H9 (cell line): ENCODE measurements around the gene EDARADD. TPM values are rescaled to one million over a fixed set of nuclear protein-coding genes. Genes with fewer than 3 reads are reported as not detected.

Source experiments
- DNase-seq: peaks from one replicate; pipeline ENCODE4 v3.0.0-alpha.2; 2017
- H2AFZ ChIP-seq: one replicate; pipeline ENCODE4 v1.6.1; 2013; ENCODE audit warnings: mild to moderate bottlenecking, low read length, control low read depth, moderate library complexity
- H2AK5ac ChIP-seq: 2 replicates; pipeline ENCODE4 v1.6.1; 2013; ENCODE audit warnings: low read length, control low read depth, mixed read lengths; ENCODE audit not compliant: insufficient read length
- H2BK120ac ChIP-seq: one replicate; pipeline ENCODE4 v1.6.1; 2013; ENCODE audit warnings: low read depth, mild to moderate bottlenecking, low read length, control low read depth, inconsistent platforms; ENCODE audit not compliant: poor library complexity, severe bottlenecking
- H2BK12ac ChIP-seq: 2 replicates; pipeline ENCODE4 v1.6.1; 2013; ENCODE audit warnings: low read length, control low read depth, mixed read lengths, low read depth; ENCODE audit not compliant: insufficient read length
- H2BK15ac ChIP-seq: 2 replicates; pipeline ENCODE4 v1.6.1; 2013; ENCODE audit warnings: low read depth, low read length, control low read depth
- H2BK20ac ChIP-seq: one replicate; pipeline ENCODE4 v1.6.1; 2013; ENCODE audit warnings: low read depth, mild to moderate bottlenecking, low read length, control low read depth, inconsistent platforms; ENCODE audit not compliant: poor library complexity, severe bottlenecking
- H2BK5ac ChIP-seq: 2 replicates; pipeline ENCODE4 v1.6.1; 2013; ENCODE audit warnings: low read length, control low read depth, mixed read lengths; ENCODE audit not compliant: insufficient read length
- H3K14ac ChIP-seq: 2 replicates; pipeline ENCODE4 v1.6.1; 2013; ENCODE audit warnings: low read length, control low read depth; ENCODE audit not compliant: insufficient read depth
- H3K18ac ChIP-seq: 2 replicates; pipeline ENCODE4 v1.6.1; 2013; ENCODE audit warnings: low read depth, mild to moderate bottlenecking, mixed read lengths, low read length, control low read depth; ENCODE audit not compliant: insufficient read length
- H3K23ac ChIP-seq: 2 replicates; pipeline ENCODE4 v1.6.1; 2013; ENCODE audit warnings: low read length, control low read depth, mixed read lengths, low read depth; ENCODE audit not compliant: insufficient read length
- H3K23me2 ChIP-seq: 2 replicates; pipeline ENCODE4 v1.6.1; 2013; ENCODE audit warnings: low read depth, mild to moderate bottlenecking, mixed read lengths, low read length, control low read depth; ENCODE audit not compliant: insufficient read length, poor library complexity, severe bottlenecking
- H3K27ac ChIP-seq: 2 replicates; pipeline ENCODE4 v1.5.1; 2013; ENCODE audit warnings: low read length, control low read depth, mixed read lengths, low read depth; ENCODE audit not compliant: insufficient read length
- H3K27me3 ChIP-seq: 2 replicates; pipeline ENCODE4 v1.6.1; 2013; ENCODE audit warnings: low read length, control low read depth, inconsistent platforms; ENCODE audit not compliant: insufficient read depth
- H3K4ac ChIP-seq: 2 replicates; pipeline ENCODE4 v1.6.1; 2013; ENCODE audit warnings: low read depth, mild to moderate bottlenecking, control low read depth, inconsistent platforms, low read length, moderate library complexity
- H3K4me1 ChIP-seq: 2 replicates; pipeline ENCODE4 v1.6.1; 2013; ENCODE audit warnings: low read length, control low read depth, inconsistent platforms; ENCODE audit not compliant: insufficient read depth
- H3K4me2 ChIP-seq: 2 replicates; pipeline ENCODE4 v1.6.1; 2013; ENCODE audit warnings: low read length, control low read depth, mixed read lengths; ENCODE audit not compliant: insufficient read length, insufficient read depth
- H3K56ac ChIP-seq: 2 replicates; pipeline ENCODE4 v1.6.1; 2013; ENCODE audit warnings: low read depth, mild to moderate bottlenecking, mixed read lengths, low read length, control low read depth; ENCODE audit not compliant: insufficient read length
- H3K79me1 ChIP-seq: 2 replicates; pipeline ENCODE4 v1.6.1; 2013; ENCODE audit warnings: low read depth, mild to moderate bottlenecking, moderate library complexity, low read length, control low read depth, inconsistent platforms; ENCODE audit not compliant: insufficient read depth, poor library complexity, severe bottlenecking
- H3K79me2 ChIP-seq: 2 replicates; pipeline ENCODE4 v1.6.1; 2013; ENCODE audit warnings: low read length, control low read depth, inconsistent platforms; ENCODE audit not compliant: insufficient read depth
- H3K9ac ChIP-seq: 2 replicates; pipeline ENCODE4 v1.6.1; 2013; ENCODE audit warnings: low read length, control low read depth, mixed read lengths; ENCODE audit not compliant: insufficient read length; ENCODE audit errors: extremely low read depth
- H3K9me3 ChIP-seq: one replicate; pipeline ENCODE4 v1.6.1; 2013; ENCODE audit warnings: low read depth, low read length, inconsistent platforms; ENCODE audit not compliant: control insufficient read depth
- H3T11ph ChIP-seq: one replicate; pipeline ENCODE4 v1.6.1; 2013; ENCODE audit warnings: mild to moderate bottlenecking, low read length, control low read depth, inconsistent platforms
- H4K20me1 ChIP-seq: one replicate; pipeline ENCODE4 v1.6.1; 2013; ENCODE audit not compliant: control insufficient read depth, insufficient read length, insufficient read depth
- H4K5ac ChIP-seq: 2 replicates; pipeline ENCODE4 v1.6.1; 2013; ENCODE audit warnings: low read depth, mild to moderate bottlenecking, mixed read lengths, low read length, control low read depth; ENCODE audit not compliant: insufficient read length
- H4K8ac ChIP-seq: replicated peaks from 2 replicates; pipeline ENCODE4 v1.6.1; 2013; ENCODE audit warnings: low read length, control low read depth, mixed read lengths, low read depth; ENCODE audit not compliant: insufficient read length
- H4K91ac ChIP-seq: 2 replicates; pipeline ENCODE4 v1.6.1; 2013; ENCODE audit warnings: low read depth, mild to moderate bottlenecking, moderate library complexity, mixed read lengths, low read length, control low read depth; ENCODE audit not compliant: insufficient read length
- H3K27ac Mint-ChIP-seq, 3 experiments: 2 replicates in 2 of 3; 3 replicates in 1 of 3; pipeline ENCODE4 v1.8.0; 2020 to 2021; ENCODE audit warnings: mixed read lengths in 3 of 3, mild to moderate bottlenecking in 1 of 3, moderate library complexity in 1 of 3
- H3K27me3 Mint-ChIP-seq: 2 replicates; pipeline ENCODE4 v1.8.0; 2021; ENCODE audit warnings: low read depth, mild to moderate bottlenecking, moderate library complexity, mixed read lengths
- H3K36me3 Mint-ChIP-seq, 3 experiments: 2 replicates in 2 of 3; 3 replicates in 1 of 3; pipeline ENCODE4 v1.8.0; 2020 to 2021; ENCODE audit warnings: low read depth in 3 of 3, mixed read lengths in 3 of 3; ENCODE audit not compliant: insufficient read depth in 1 of 3
- H3K4me1 Mint-ChIP-seq, 2 experiments: 2 replicates each; pipeline ENCODE4 v1.8.0; 2020; ENCODE audit warnings: mixed read lengths in 2 of 2
- H3K4me3 Mint-ChIP-seq, 2 experiments: 2 replicates in 1 of 2; 3 replicates in 1 of 2; pipeline ENCODE4 v1.8.0; 2020 to 2021; ENCODE audit warnings: mild to moderate bottlenecking in 2 of 2, mixed read lengths in 2 of 2, moderate library complexity in 1 of 2
- H3K9me3 Mint-ChIP-seq, 2 experiments: 2 replicates in 1 of 2; 3 replicates in 1 of 2; pipeline ENCODE4 v1.8.0; 2020; ENCODE audit warnings: mild to moderate bottlenecking in 2 of 2, mixed read lengths in 2 of 2, moderate library complexity in 1 of 2
- CTCF ChIP-seq: fragments of 200-600 bp; sonication (generic); conservative IDR thresholded peaks from 3 replicates; pipeline ENCODE4 v1.8.0; 2021; ENCODE audit warnings: antibody characterized with exemption, mild to moderate bottlenecking
- WGBS: extraction: QIAGEN DNeasy Blood & Tissue Kit; methylation state at CpG from one replicate; pipeline ENCODE4 v1.1.7; 2013; ENCODE audit warnings: missing lambda C conversion rate, low lambda C conversion rate, mixed read lengths; ENCODE audit not compliant: insufficient read length; ENCODE audit errors: extremely low coverage; 5-methylcytosine and 5-hydroxymethylcytosine counted together
- total RNA-seq: library from RNA; stranded (reverse); gene quantifications from 2 replicates; pipeline ENCODE4 v1.2.1, GENCODE V29; 2021

EDARADD gene
- total RNA-seq, 1 experiment from 2014 or later, result 3.8 TPM

- Mint-ChIP-seq H3K36me3 (no peaks in the 10 kb centered on the region), H3K4me1 (peaks cover 11 to 12% of the 10 kb centered on the region in 2 experiments), H3K9me3 (no peaks in the 10 kb centered on the region), H3K27me3 (no peaks in the 10 kb centered on the region; the same call in 1 of the 2 replicates), H3K27ac (no peak overlapping the region), H3K4me3 (no peak overlapping the region)
- no peak for TF ChIP-seq CTCF
- Histone ChIP-seq H3K27me3 (no peaks in the 10 kb centered on the region), H3K4me1 (no peaks in the 10 kb centered on the region), H2AFZ (no peak overlapping the region), H2BK120ac (no peak overlapping the region), H2BK5ac (no peak overlapping the region), H3K4ac (no peak overlapping the region), H3K9me3 (no peaks in the 10 kb centered on the region), H4K91ac (no peak overlapping the region), H3K23me2 (no peaks in the 10 kb centered on the region), H2BK12ac (no peak overlapping the region), H4K5ac (no peak overlapping the region), H3K4me2 (no peak overlapping the region), H3K9ac (no peak overlapping the region), H3K56ac (no peak overlapping the region), H3K23ac (no peak overlapping the region), H3K79me2 (no peaks in the 10 kb centered on the region), H3K14ac (no peak overlapping the region), H2BK15ac (no peak overlapping the region), H2AK5ac (no peak overlapping the region), H3K79me1 (no peaks in the 10 kb centered on the region), H3T11ph (no peak overlapping the region), H3K27ac (no peak overlapping the region), H4K20me1 (no peaks in the 10 kb centered on the region), H4K8ac (no peak overlapping the region), H3K18ac (no peak overlapping the region), H2BK20ac (no peak overlapping the region)
- DNase-seq, result no peak
- no CpG with 5 or more reads among the region's 1 CpG for WGBS
These were observed 23.7 kb upstream of the EDARADD start for GRCh38 chr1:236370420-236370819.
